Osteoblast (primary cell): Measurements from ENCODE around the gene CAB39L. TPM values are rescaled to one million over a fixed set of nuclear protein-coding genes. Genes with fewer than 3 reads are reported as not detected.

Source experiments
- DNase-seq: peaks from one replicate; pipeline ENCODE4 v3.0.0; 2011; ENCODE audit warnings: low spot score, mixed read lengths; ENCODE audit not compliant: insufficient read length; ENCODE audit errors: missing footprints
- H2AFZ ChIP-seq: 2 replicates; pipeline ENCODE4 v1.6.0; 2011; ENCODE audit warnings: mild to moderate bottlenecking, low read length
- H3K27ac ChIP-seq: 2 replicates; pipeline ENCODE4 v1.5.1; 2011; ENCODE audit warnings: mild to moderate bottlenecking, low read depth, low read length, moderate library complexity
- H3K27me3 ChIP-seq: 2 replicates; pipeline ENCODE4 v1.6.0; 2012; ENCODE audit warnings: mild to moderate bottlenecking, control low read depth, inconsistent platforms, low read length, moderate library complexity; ENCODE audit not compliant: insufficient read depth
- H3K36me3 ChIP-seq: 2 replicates; pipeline ENCODE4 v1.5.1; 2011; ENCODE audit warnings: mild to moderate bottlenecking, low read length, control low read depth, moderate library complexity; ENCODE audit not compliant: insufficient read depth
- H3K4me1 ChIP-seq: 2 replicates; pipeline ENCODE4 v1.5.1; 2011; ENCODE audit warnings: mild to moderate bottlenecking, low read length, control low read depth, moderate library complexity; ENCODE audit not compliant: insufficient read depth
- H3K4me2 ChIP-seq: 2 replicates; pipeline ENCODE4 v1.6.0; 2011; ENCODE audit warnings: mild to moderate bottlenecking, low read length; ENCODE audit not compliant: insufficient read depth
- H3K4me3 ChIP-seq: fragments of 200-600 bp; sonication (generic); 3 replicates; pipeline ENCODE4 v1.5.1; 2012; ENCODE audit warnings: mild to moderate bottlenecking, low read length, inconsistent platforms; ENCODE audit not compliant: insufficient read depth
- H3K79me2 ChIP-seq: 2 replicates; pipeline ENCODE4 v1.6.0; 2012; ENCODE audit warnings: mild to moderate bottlenecking, low read length, control low read depth, inconsistent platforms; ENCODE audit not compliant: insufficient read depth
- H3K9me3 ChIP-seq: 2 replicates; pipeline ENCODE4 v1.5.1; 2011; ENCODE audit warnings: low read depth, low read length, control low read depth
- H4K20me1 ChIP-seq: 2 replicates; pipeline ENCODE4 v1.6.0; 2012; ENCODE audit warnings: mild to moderate bottlenecking, low read length, control low read depth; ENCODE audit not compliant: insufficient read depth
- total RNA-seq: library from RNA; depleted of rRNA; stranded (reverse); fragments of >200 nt; gene quantifications from 2 replicates; pipeline ENCODE4 v1.2.3, GENCODE V29; 2012
- TF ChIP-seq, protein P1 (sequence below): IDR thresholded peaks from 2 replicates; pipeline ENCODE4 v1.5.1; 2011; ENCODE audit warnings: mild to moderate bottlenecking, low read depth, low read length, moderate library complexity; ENCODE audit errors: extremely low read depth

The CAB39L gene
- total RNA-seq, 1 donor, result 12.3 TPM

DNA sequence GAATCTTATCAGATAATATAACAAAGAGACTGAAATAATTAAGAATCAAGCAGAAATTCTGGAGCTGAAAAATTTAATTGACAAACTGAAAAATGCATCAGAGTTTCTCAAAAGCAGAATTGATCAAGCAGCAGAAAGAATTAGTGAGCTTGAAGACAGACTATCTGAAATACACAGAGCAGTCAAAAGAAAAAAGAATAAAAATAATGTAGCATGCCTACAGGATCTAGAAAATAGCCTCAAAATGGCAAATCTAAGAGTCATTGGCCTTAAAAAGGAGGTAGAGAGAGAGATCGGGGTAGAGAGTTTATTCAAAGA is 39.2 kb downstream of the CAB39L start:
- H3K4me3 ChIP-seq, result no peak overlapping the region
- no peaks in the 10 kb centered on the region for H3K79me2 ChIP-seq
- H3K9me3 ChIP-seq, result peaks cover 2% of the 10 kb centered on the region
- no peaks in the 10 kb centered on the region for H3K27me3 ChIP-seq
- H2AFZ ChIP-seq, result no peak overlapping the region
- H3K4me1 ChIP-seq, result no peaks in the 10 kb centered on the region
- H3K4me2 ChIP-seq, result no peak overlapping the region
- H3K27ac ChIP-seq, result no peak overlapping the region
- H4K20me1 ChIP-seq, result no peaks in the 10 kb centered on the region
- no peaks in the 10 kb centered on the region for H3K36me3 ChIP-seq
- no peak for DNase-seq
- TF ChIP-seq, protein P1, sequence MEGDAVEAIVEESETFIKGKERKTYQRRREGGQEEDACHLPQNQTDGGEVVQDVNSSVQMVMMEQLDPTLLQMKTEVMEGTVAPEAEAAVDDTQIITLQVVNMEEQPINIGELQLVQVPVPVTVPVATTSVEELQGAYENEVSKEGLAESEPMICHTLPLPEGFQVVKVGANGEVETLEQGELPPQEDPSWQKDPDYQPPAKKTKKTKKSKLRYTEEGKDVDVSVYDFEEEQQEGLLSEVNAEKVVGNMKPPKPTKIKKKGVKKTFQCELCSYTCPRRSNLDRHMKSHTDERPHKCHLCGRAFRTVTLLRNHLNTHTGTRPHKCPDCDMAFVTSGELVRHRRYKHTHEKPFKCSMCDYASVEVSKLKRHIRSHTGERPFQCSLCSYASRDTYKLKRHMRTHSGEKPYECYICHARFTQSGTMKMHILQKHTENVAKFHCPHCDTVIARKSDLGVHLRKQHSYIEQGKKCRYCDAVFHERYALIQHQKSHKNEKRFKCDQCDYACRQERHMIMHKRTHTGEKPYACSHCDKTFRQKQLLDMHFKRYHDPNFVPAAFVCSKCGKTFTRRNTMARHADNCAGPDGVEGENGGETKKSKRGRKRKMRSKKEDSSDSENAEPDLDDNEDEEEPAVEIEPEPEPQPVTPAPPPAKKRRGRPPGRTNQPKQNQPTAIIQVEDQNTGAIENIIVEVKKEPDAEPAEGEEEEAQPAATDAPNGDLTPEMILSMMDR, result no peak

DNA sequence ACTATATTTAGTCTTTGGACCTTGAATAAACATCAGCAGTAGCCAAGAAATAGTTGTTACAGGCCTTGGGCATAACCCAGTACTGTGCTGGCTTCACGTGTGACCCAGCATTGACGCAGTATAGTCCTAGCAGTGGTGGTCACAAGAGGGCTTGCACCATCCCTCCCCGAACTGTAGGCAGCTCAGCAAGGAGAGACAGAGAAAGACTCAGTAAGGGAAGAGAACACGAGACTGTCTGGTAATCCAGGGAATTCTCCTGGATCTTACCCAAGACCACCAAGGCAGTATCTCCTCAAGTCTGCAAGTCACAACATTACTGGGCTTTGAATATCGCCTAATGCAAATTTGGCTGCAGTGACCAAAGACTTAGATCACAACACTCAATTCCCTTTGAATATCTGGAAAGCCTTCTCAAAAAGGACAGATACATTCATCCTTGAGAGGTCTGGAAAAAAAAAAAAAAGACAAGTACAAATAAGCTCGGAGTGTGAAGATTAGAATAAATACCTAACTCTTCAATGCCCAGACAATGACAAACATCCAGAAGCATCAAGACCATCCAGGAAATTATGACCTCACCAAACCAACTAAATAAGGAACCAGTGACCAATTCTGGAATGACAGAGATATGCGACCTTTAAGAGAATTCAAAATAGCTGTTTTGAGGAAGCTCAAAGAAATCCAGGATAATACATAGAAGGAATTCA is 39.7 kb downstream of the CAB39L start:
- H3K4me1 ChIP-seq, result no peaks in the 10 kb centered on the region

DNA sequence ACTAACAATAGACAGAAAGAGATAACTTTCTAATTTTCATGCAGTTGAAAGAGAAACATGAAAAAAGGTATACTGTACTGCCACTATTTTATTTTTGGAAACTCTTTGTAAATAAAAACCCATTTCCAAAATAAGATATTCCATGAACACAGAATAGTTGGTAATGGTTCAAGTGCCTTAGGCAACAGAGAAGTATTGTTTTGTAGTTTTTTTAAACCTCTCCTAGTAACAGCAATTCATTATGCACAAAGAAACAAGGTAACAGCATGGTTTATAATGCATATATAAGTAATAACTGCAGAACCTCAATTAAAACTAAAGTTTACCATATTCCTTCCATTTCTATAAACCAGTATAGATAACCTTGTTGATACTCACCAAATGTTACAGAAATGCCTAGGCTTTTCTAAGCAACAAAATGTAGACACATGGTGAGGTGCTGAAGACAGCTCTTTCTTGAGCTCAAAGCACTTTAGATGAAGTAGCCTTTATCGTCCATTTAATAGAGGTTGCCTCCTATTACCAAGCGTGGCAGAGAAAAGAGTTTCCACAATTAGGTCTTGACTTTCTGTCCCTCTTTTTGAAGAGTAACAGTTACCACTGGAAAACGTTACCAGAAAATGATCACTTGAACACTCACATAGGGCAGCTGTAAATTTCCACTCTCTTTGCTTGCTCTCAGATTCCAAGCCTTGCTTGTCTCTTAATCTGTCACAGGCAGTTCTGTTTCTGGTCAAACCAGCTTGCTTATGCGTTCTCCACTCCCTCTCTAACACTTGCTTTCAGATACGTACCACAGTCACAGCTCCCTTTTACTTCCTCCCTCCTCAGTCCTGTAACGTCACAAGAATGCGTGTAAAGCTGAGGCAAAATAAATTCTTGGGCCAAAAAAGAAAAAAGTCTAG is 42.9 kb downstream of the CAB39L start:
- TF ChIP-seq, protein P1, result no peak
- no peaks in the 10 kb centered on the region for H3K36me3 ChIP-seq
- peak overlapping the region; percentile 41 for H3K4me3 ChIP-seq
- H3K79me2 ChIP-seq, result no peaks in the 10 kb centered on the region
- H3K9me3 ChIP-seq, result peaks cover 2% of the 10 kb centered on the region
- peak overlapping the region; percentile 27 for H2AFZ ChIP-seq
- no peaks in the 10 kb centered on the region for H4K20me1 ChIP-seq
- no peak overlapping the region for H3K27ac ChIP-seq
- H3K4me1 ChIP-seq, result peaks cover under 1% of the 10 kb centered on the region
- H3K4me2 ChIP-seq, result peak overlapping the region; percentile 65
- H3K27me3 ChIP-seq, result no peaks in the 10 kb centered on the region
- DNase-seq, result no peak

More for the DNA sequence above, 39.7 kb downstream of the CAB39L start:
- Histone ChIP-seq H3K4me2 (no peak overlapping the region), H3K9me3 (peaks cover 2% of the 10 kb centered on the region), H4K20me1 (no peaks in the 10 kb centered on the region), H3K36me3 (no peaks in the 10 kb centered on the region), H3K79me2 (no peaks in the 10 kb centered on the region), H3K27me3 (no peaks in the 10 kb centered on the region), H2AFZ (no peak overlapping the region), H3K4me3 (no peak overlapping the region), H3K27ac (no peak overlapping the region)
- no peak for DNase-seq
- TF ChIP-seq, protein P1, result no peak
